Measurements from ENCODE around the gene SLC25A34.

The SLC25A34 gene

DNA sequence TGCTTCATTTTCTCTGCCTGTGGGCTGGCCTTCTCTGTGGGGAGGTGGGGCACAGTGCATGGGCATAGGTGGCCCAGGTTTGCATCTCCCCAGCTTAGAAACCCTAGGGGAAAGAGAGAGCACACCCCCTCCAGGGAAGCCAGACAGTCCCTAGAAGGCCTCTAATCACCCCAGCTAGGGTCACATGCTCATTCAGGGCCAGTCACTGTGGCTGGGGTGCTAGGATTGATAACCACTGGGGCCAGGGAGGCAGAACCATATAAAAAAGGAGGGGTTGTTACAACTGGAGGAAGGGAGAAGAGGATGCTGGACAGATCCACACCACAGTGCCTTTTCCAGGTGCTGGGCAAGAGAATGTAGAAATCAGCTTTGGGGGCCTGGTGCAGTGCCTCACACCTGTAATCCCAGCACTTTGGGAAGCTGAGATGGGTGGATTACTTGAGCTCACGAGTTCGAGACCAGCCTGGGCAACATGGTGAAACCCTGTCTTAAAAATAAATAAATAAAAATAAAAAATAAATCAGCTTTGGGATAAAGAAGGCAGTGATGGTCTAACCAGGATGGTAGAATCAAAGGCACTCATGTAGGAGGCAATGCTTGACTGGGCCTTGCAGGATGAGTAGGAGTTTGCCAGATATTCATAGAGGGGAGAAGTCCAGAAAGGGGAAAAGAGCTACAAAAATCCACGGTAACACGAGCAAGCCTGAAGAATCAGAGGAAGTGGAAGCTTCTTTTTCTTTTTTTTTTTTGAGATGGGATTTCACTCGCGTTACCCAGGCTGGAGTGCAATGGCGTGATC lies 42.0 kb downstream of the SLC25A34 start:
- no peak for DNase-seq

DNA sequence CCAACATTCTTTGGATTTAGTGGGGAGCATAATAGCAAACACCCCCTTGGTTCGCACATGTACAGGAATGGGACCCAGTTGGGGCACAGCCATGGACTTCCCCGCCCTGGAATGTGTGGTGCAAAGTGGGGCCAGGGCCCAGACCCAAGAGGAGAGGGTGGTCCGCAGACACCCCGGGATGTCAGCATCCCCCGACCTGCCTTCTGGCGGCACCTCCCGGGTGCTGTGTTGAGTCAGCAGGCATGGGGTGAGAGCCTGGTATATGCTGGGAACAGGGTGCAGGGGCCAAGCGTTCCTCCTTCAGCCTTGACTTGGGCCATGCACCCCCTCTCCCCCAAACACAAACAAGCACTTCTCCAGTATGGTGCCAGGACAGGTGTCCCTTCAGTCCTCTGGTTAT lies 49.6 kb downstream of the SLC25A34 start:
- no peak for DNase-seq

DNA sequence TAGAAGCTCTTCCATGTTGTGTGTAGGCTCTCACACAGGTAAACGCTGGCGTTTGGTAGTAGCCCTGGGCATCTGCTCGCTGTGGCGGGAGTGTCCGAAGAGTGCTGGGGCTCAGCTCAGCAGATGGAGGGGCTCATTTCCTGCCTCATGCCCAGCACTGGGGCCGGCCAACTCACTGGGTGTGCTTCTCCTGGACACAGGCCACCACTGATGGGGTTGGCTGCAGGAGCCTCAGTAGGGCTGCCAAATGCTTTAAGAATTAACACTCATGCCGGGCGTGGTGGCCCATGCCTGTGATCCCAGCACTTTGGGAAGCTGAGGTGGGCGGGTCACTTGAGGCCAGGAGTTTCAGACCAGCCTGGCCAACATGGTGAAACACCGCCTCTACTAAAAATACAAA lies 50.5 kb downstream of the SLC25A34 start:
- DNase-seq = no peak

DNA sequence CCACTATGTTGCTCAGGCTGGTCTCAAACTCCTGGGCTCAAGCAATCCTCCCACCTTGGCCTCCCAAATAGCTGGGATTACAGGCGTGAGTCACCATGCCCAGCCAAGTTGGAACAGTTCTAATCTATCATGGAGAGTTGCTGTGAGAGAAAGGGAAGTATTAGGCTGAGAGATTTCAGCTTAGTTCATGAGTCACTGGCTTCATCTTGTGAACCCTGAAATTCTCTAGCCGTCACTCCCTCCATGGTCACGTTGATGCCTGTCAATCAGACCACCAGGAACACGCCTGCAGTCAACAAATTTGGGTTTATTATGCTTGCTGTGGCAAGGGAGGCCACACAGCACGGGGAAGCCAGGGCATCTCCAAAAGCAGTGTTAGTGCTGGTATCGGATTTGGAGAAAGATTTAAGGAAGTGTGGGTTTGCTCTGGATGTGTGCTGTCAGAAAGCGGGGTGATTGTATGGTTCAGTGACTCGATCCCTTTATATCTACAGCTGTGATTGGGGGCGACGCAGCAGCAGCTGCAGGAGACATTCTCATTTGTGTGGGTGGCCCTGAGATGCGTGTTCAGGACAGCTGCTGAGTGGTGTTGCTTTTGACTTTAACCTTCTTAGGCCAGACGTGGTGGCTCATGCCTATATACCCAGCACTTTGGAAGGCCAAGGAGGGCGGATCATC lies 52.7 kb downstream of the SLC25A34 start:
- DNase-seq = no peak

Measured in NCI-H748 treated with DMSO at 0.1 percent for 48 hours (cell line).